Trophoblast cell (in vitro differentiated cells and primary cell): ENCODE data around the gene GET3.

ENCODE experiments used
- DNase-seq, 2 donors: peaks; one replicate each; pipeline ENCODE4 v3.0.0-alpha.2; 2016
- H2AFZ ChIP-seq: 2 replicates; pipeline ENCODE4 v1.6.1; 2013; ENCODE audit warnings: low read length, moderate library complexity, mild to moderate bottlenecking; ENCODE audit not compliant: insufficient read depth, poor library complexity
- H2AK5ac ChIP-seq: 2 replicates; pipeline ENCODE4 v1.6.1; 2013; ENCODE audit warnings: mild to moderate bottlenecking, low read length
- H2BK120ac ChIP-seq: 2 replicates; pipeline ENCODE4 v1.6.1; 2013; ENCODE audit warnings: low read length, mild to moderate bottlenecking, moderate library complexity; ENCODE audit not compliant: insufficient read depth, poor library complexity
- H2BK12ac ChIP-seq: 2 replicates; pipeline ENCODE4 v1.6.1; 2013; ENCODE audit warnings: mild to moderate bottlenecking, low read length, moderate library complexity
- H2BK5ac ChIP-seq: 2 replicates; pipeline ENCODE4 v1.6.1; 2013; ENCODE audit warnings: low read length, low read depth, moderate library complexity, mild to moderate bottlenecking; ENCODE audit not compliant: poor library complexity
- H3K14ac ChIP-seq: 2 replicates; pipeline ENCODE4 v1.6.1; 2013; ENCODE audit warnings: mild to moderate bottlenecking, low read length
- H3K18ac ChIP-seq: 2 replicates; pipeline ENCODE4 v1.6.1; 2013; ENCODE audit warnings: mild to moderate bottlenecking, low read length
- H3K23ac ChIP-seq: 2 replicates; pipeline ENCODE4 v1.6.1; 2013; ENCODE audit warnings: low read length
- H3K27ac ChIP-seq: 2 replicates; pipeline ENCODE4 v1.5.1; 2013; ENCODE audit warnings: low read depth, mild to moderate bottlenecking, inconsistent platforms, low read length, moderate library complexity
- H3K27me3 ChIP-seq: 2 replicates; pipeline ENCODE4 v1.6.1; 2013; ENCODE audit warnings: inconsistent platforms, mild to moderate bottlenecking, low read length, moderate library complexity; ENCODE audit not compliant: insufficient read depth
- H3K36me3 ChIP-seq, 2 experiments: 1 replicate in 1 of 2; 2 replicates in 1 of 2; pipeline ENCODE4 v1.6.1; 2013; ENCODE audit warnings: low read length in 2 of 2, mild to moderate bottlenecking in 2 of 2, moderate library complexity in 1 of 2; ENCODE audit not compliant: insufficient read depth in 2 of 2, control insufficient read depth in 1 of 2
- H3K4ac ChIP-seq: 2 replicates; pipeline ENCODE4 v1.6.1; 2013; ENCODE audit warnings: low read depth, mild to moderate bottlenecking, low read length, moderate library complexity
- H3K4me1 ChIP-seq, 2 experiments: 1 replicate in 1 of 2; 2 replicates in 1 of 2; pipeline ENCODE4 v1.6.1; 2013; ENCODE audit warnings: low read length in 2 of 2, mild to moderate bottlenecking in 2 of 2, moderate library complexity in 1 of 2; ENCODE audit not compliant: insufficient read depth in 2 of 2, control insufficient read depth in 1 of 2
- H3K4me2 ChIP-seq: 2 replicates; pipeline ENCODE4 v1.6.1; 2013; ENCODE audit warnings: inconsistent platforms, mild to moderate bottlenecking, low read length, moderate library complexity
- H3K4me3 ChIP-seq: 2 replicates; pipeline ENCODE4 v1.5.1; 2013; ENCODE audit warnings: mild to moderate bottlenecking, low read depth, low read length, inconsistent platforms
- H3K79me1 ChIP-seq: one replicate; pipeline ENCODE4 v1.6.1; 2013; ENCODE audit warnings: low read length
- H3K79me2 ChIP-seq: 2 replicates; pipeline ENCODE4 v1.6.1; 2013; ENCODE audit warnings: low read length, mild to moderate bottlenecking; ENCODE audit not compliant: control insufficient read depth, insufficient read depth, poor library complexity
- H3K9ac ChIP-seq: 2 replicates; pipeline ENCODE4 v1.6.1; 2013; ENCODE audit warnings: mild to moderate bottlenecking, low read length
- H3K9me3 ChIP-seq: 2 replicates; pipeline ENCODE4 v1.6.1; 2013; ENCODE audit warnings: low read depth, mild to moderate bottlenecking, control low read depth, inconsistent platforms, low read length; ENCODE audit not compliant: insufficient read depth
- H4K12ac ChIP-seq: 2 replicates; pipeline ENCODE4 v1.6.1; 2013; ENCODE audit warnings: low read depth, mild to moderate bottlenecking, low read length, moderate library complexity
- H4K8ac ChIP-seq: 2 replicates; pipeline ENCODE4 v1.6.1; 2013; ENCODE audit warnings: low read depth, mild to moderate bottlenecking, low read length, moderate library complexity
- H4K91ac ChIP-seq: one replicate; pipeline ENCODE4 v1.6.1; 2013; ENCODE audit warnings: low read depth, mild to moderate bottlenecking, low read length, moderate library complexity
- WGBS: extraction: QIAGEN DNeasy Blood & Tissue Kit; methylation state at CpG from one replicate; pipeline ENCODE4 v1.1.7; 2013; ENCODE audit warnings: missing lambda C conversion rate; ENCODE audit not compliant: insufficient read length, insufficient coverage; ENCODE audit errors: extremely low coverage; 5-methylcytosine and 5-hydroxymethylcytosine counted together

GET3 gene

DNA sequence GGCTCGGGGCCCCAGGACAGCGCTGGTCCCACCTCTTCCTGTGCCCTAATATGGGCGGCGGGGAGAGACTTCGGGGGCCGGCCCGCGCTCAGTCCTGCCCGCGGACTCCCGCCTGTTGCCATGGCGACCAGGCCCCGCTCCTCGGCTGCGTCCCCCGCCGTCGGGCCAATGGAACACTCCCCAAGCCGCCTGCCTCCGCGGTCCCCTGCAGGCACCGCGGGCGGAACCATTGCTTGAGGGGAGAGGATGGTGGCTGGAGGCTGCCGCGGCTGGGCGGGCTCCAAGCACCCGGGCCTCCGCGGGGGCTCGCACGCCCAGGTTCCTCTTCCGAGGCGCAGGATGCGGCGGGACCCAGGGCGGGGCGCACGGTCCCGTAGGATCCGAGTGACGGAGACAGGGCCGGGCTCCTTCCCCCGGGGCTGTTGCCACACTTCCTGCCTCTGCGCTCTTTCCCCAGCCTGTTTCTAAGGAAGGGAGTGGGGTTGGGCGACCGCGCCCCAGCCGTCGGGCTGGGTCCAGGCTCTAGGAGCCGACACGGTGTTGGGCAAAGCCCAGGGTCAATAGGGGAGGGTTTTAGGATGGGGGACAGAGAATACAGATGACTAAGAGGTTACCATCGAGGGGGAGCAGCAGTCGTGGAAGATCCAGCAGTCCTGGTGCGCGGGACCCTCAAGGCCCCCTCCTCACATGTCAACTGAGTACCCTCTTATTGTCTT lies 52.8 kb downstream of the GET3 start:
- no CpG with 5 or more reads among the region's 56 CpGs for WGBS
- peak overlapping the region; percentile 80 for H3K14ac ChIP-seq
- peak overlapping the region; percentile 31 for H3K9ac ChIP-seq
- peaks cover 39 to 44% of the 10 kb centered on the region in 2 experiments for H3K4me1 ChIP-seq
- H4K8ac ChIP-seq: peak overlapping the region; percentile 96
- H3K23ac ChIP-seq: no peak overlapping the region
- peak overlapping the region; percentile 90 for H2BK5ac ChIP-seq
- peak overlapping the region; percentile 96 for H3K27ac ChIP-seq
- H3K18ac ChIP-seq: peak overlapping the region; percentile 87
- peak overlapping the region; percentile 5 for H4K12ac ChIP-seq
- peaks cover 26% of the 10 kb centered on the region for H3K79me2 ChIP-seq
- peaks cover 2% of the 10 kb centered on the region for H3K9me3 ChIP-seq
- peak overlapping the region; percentile 59 for H3K4me3 ChIP-seq
- H3K36me3 ChIP-seq: peaks cover 0 to 2% of the 10 kb centered on the region in 2 experiments
- peak overlapping the region; percentile 41 for H2AFZ ChIP-seq
- no peaks in the 10 kb centered on the region for H3K27me3 ChIP-seq
- H3K4me2 ChIP-seq: peak overlapping the region; percentile 96
- DNase-seq: peak; percentile 91 to 93
- H3K79me1 ChIP-seq: peaks cover 69% of the 10 kb centered on the region
- H2AK5ac ChIP-seq: peak overlapping the region; percentile 86
- H2BK12ac ChIP-seq: peak overlapping the region; percentile 69
- peak overlapping the region; percentile 57 for H2BK120ac ChIP-seq
- peak overlapping the region; percentile 84 for H4K91ac ChIP-seq
- peak overlapping the region; percentile 57 for H3K4ac ChIP-seq

DNA sequence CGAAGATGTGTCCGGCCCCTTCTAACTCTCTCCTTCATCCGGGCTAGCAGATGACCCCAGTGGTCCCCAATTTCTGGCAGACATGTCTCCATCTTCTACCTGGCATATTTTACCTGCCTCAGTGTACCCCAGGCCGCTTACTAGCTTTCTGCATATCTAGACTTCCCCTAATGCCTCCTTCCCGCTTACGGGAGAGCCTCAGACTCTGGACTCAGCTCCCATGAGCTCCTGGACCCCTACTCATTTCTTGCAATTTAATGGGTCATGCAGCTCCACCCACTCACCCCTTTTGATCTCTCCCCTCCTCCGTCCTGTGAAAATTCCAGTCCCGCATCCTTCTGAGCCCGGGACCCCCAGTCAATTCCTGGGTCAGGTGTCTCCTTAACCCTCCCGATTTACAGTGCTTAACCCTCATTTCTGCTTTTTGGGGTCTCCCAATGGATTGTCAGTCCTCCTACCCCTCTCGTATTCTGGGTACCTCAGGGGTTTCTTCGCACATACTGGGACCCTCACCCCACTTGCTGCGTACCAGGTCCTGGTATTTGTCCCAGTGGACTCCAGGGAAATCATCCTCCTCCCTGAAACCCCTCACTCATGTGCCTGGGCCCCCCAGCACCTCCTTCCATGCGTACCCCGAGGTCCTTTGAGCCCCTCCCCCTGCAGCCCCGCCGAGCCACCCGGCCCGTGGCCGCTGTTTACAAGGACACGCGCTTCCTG lies 53.5 kb downstream of the GET3 start:
- Histone ChIP-seq H2BK5ac (peak overlapping the region; percentile 90), H3K18ac (peak overlapping the region; percentile 87), H3K14ac (peak overlapping the region; percentile 80)

DNA sequence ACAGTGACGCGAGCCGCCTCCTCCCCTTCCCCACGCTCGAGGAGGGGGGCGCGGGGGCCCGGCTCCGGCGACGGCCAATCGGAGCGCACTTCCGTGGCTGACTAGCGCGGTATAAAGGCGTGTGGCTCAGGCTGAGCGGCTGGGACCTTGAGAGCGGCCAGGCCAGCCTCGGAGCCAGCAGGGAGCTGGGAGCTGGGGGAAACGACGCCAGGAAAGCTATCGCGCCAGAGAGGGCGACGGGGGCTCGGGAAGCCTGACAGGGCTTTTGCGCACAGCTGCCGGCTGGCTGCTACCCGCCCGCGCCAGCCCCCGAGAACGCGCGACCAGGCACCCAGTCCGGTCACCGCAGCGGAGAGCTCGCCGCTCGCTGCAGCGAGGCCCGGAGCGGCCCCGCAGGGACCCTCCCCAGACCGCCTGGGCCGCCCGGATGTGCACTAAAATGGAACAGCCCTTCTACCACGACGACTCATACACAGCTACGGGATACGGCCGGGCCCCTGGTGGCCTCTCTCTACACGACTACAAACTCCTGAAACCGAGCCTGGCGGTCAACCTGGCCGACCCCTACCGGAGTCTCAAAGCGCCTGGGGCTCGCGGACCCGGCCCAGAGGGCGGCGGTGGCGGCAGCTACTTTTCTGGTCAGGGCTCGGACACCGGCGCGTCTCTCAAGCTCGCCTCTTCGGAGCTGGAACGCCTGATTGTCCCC lies 54.2 kb downstream of the GET3 start, which contains the start of gene JUNB:
Gene JUNB, plus strand, starts transcription at position 142 of the 706 bp plus-strand sequence. Its CDS starts 286 bp downstream, at position 428.
- peak within 1 kb of the TSS; percentile 86 for H2AK5ac ChIP-seq
- no peaks in the 10 kb centered on the region for H3K27me3 ChIP-seq
- peak within 1 kb of the TSS; percentile 96 for H3K4me2 ChIP-seq
- H4K12ac ChIP-seq: peak within 1 kb of the TSS; percentile 49
- H3K14ac ChIP-seq: peak within 1 kb of the TSS; percentile 82
- H3K23ac ChIP-seq: no peak within 1 kb of the TSS
- peaks cover 55% of the 10 kb centered on the region for H3K79me1 ChIP-seq
- peaks cover 27 to 29% of the 10 kb centered on the region in 2 experiments for H3K4me1 ChIP-seq
- peak within 1 kb of the TSS; percentile 89 for H3K4ac ChIP-seq
- peak within 1 kb of the TSS; percentile 69 for H2BK12ac ChIP-seq
- peak within 1 kb of the TSS; percentile 96 for H3K27ac ChIP-seq
- H3K79me2 ChIP-seq: peaks cover 26% of the 10 kb centered on the region
- H4K8ac ChIP-seq: peak within 1 kb of the TSS; percentile 96
- H3K4me3 ChIP-seq: peak within 1 kb of the TSS; percentile 97
- peaks cover 2% of the 10 kb centered on the region for H3K9me3 ChIP-seq
- peak within 1 kb of the TSS; percentile 87 for H3K18ac ChIP-seq
- DNase-seq: peak; percentile 94 to 98
- peak within 1 kb of the TSS; percentile 84 for H4K91ac ChIP-seq
- peak within 1 kb of the TSS; percentile 41 for H2AFZ ChIP-seq
- no CpG with 5 or more reads among the region's 73 CpGs for WGBS
- H3K9ac ChIP-seq: peak within 1 kb of the TSS; percentile 88
- H2BK5ac ChIP-seq: peak within 1 kb of the TSS; percentile 90
- peak within 1 kb of the TSS; percentile 64 for H2BK120ac ChIP-seq
- peaks cover 0 to 2% of the 10 kb centered on the region in 2 experiments for H3K36me3 ChIP-seq

More for the DNA sequence above, 53.5 kb downstream of the GET3 start:
- Histone ChIP-seq H3K36me3 (peaks cover 0 to 2% of the 10 kb centered on the region in 2 experiments), H3K4ac (peak overlapping the region; percentile 57), H3K4me3 (no peak overlapping the region), H3K27ac (peak overlapping the region; percentile 96), H2BK120ac (peak overlapping the region; percentile 57), H4K91ac (peak overlapping the region; percentile 84), H4K8ac (peak overlapping the region; percentile 96), H4K12ac (peak overlapping the region; percentile 5), H2BK12ac (peak overlapping the region; percentile 69), H3K79me2 (peaks cover 26% of the 10 kb centered on the region), H3K9me3 (peaks cover 2% of the 10 kb centered on the region), H3K4me1 (peaks cover 32 to 36% of the 10 kb centered on the region in 2 experiments), H3K4me2 (peak overlapping the region; percentile 96), H3K9ac (peak overlapping the region; percentile 31), H3K79me1 (peaks cover 62% of the 10 kb centered on the region), H3K27me3 (no peaks in the 10 kb centered on the region), H2AFZ (peak overlapping the region; percentile 41), H2AK5ac (peak overlapping the region; percentile 86), H3K23ac (no peak overlapping the region)
- no CpG with 5 or more reads among the region's 22 CpGs for WGBS
- DNase-seq: peak in 1 of 2 donors; percentile 26
